MM.1S (cell line): ENCODE data around the gene PPP1R3G.

Experiments
- CTCF ChIP-seq: fragments of 300-600 bp; sonication (generic); IDR thresholded peaks from 2 replicates; pipeline ENCODE4 v1.5.1; 2016; ENCODE audit warnings: antibody characterized with exemption, low read length, mixed read lengths
- EZH2phosphoT487 ChIP-seq: fragments of 300-600 bp; sonication (generic); IDR thresholded peaks from 2 replicates; pipeline ENCODE4 v1.6.1; 2018; ENCODE audit warnings: antibody characterized with exemption, low read length

- TF ChIP-seq CTCF (no peak), EZH2phosphoT487 (no peak)
These were observed 22.9 kb downstream of the PPP1R3G start for GRCh38 chr6:5108068-5108467.
